GM12873 (cell line): ENCODE measurements around the gene APBA1.

Experiments
- CTCF ChIP-seq: IDR thresholded peaks from 2 replicates; pipeline ENCODE4 v1.5.1; 2012; ENCODE audit warnings: low read depth, mild to moderate bottlenecking, moderate library complexity, low read length, control low read depth; ENCODE audit not compliant: insufficient read depth; ENCODE audit errors: missing control alignments

Gene APBA1

GRCh38 chr9:69519470-69520240, 152.5 kb downstream of the APBA1 start:
- TF ChIP-seq CTCF, result no peak

GRCh38 chr9:69516353-69517322, 155.5 kb downstream of the APBA1 start:
- TF ChIP-seq CTCF, result no peak

GRCh38 chr9:69515810-69516209, 156.4 kb downstream of the APBA1 start:
- no peak for TF ChIP-seq CTCF

GRCh38 chr9:69513141-69513820, 158.9 kb downstream of the APBA1 start:
- no peak for TF ChIP-seq CTCF

GRCh38 chr9:69504058-69504457, 168.1 kb downstream of the APBA1 start:
- TF ChIP-seq CTCF, result no peak

- TF ChIP-seq CTCF, result no peak
Measured at GRCh38 chr9:69502671-69503301, 169.4 kb downstream of the APBA1 start.
